Measurements from ENCODE around the gene PLCB3.

PLCB3 gene

DNA sequence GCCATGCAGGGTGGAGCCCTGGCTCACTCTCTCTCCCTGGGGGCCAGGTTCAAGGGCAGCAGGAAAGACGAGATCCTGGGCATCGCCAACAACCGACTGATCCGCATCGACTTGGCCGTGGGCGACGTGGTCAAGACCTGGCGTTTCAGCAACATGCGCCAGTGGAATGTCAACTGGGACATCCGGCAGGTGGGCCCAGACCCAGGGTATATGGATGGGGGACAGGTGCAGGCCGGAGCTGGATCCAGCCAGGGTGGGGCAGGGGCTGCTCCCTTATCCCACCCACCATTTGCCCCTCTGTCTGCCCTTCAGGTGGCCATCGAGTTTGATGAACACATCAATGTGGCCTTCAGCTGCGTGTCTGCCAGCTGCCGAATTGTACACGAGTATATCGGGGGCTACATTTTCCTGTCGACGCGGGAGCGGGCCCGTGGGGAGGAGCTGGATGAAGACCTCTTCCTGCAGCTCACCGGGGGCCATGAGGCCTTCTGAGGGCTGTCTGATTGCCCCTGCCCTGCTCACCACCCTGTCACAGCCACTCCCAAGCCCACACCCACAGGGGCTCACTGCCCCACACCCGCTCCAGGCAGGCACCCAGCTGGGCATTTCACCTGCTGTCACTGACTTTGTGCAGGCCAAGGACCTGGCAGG, 28.2 kb upstream of the PLCB3 start:
- no peak for DNase-seq

DNA sequence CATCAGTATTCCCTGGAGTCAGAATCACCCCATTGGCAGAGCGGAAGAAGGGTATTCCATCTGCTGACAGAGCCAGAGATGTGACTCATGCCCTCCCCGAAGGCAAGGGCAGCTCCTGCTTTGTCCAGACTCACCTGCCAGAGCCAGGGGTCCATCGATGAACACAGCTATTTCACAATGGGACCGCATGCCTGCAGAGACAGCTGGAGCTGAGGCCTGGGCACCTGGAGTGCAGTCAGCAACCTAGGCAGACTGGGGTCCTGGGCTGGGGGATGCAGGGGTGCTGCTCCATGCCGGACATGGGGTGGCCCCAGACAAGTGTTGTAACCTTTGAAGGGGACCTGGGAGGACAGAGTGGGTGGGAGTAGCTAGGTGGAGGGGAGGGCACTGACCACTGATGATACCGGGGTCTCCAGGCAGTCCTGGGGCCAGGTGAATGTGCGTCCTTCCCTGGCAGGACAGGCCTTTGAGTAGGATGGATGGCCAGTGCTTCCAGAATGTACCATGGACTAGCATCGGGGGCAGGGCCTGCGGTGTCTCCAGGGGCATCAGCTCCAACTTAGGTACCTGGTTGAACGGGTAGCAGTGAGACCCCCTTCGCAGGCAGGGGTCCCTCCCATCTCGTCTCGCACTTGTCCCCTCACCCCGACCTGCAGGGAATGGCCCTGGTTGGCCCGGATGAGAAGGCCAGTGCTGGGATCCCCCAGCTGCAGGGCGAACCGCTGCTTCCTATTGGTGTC, 27.0 kb upstream of the PLCB3 start:
- DNase-seq = no peak

DNA sequence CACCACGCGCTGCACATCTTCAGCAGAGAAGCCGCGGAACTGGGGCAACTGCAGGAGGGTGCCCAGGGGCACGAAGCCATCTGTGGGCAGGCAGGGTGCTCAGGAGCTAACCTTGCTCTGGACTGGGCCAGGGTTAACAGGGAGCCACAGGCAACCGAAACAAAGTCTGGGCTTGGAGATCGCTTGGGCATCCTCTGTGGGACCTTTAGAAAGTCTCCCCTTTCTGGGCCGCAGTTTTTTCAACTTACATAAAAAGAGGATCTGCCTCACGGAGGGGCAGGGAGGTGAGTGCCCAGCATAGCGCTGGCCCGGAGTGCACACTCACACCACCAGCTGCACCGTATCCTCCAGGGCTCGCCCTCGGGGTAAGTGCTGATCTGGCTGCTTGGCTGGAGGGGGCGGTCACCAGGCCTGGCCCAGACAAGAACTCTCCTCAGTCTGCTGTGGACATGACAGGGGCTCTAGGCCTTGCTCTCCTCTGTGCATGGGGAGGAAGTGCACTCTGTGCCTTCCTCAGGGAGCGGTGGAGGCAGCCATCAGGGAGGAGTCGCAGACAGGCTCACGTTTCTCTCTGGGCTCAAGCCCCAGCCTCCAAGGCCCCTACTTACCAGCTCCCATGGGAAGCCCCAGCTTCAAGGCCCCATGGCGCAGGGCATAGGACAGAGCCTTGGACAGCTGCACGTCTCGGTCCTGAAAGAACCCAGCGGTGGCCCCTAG, 26.3 kb upstream of the PLCB3 start:
- no peak for DNase-seq

DNA sequence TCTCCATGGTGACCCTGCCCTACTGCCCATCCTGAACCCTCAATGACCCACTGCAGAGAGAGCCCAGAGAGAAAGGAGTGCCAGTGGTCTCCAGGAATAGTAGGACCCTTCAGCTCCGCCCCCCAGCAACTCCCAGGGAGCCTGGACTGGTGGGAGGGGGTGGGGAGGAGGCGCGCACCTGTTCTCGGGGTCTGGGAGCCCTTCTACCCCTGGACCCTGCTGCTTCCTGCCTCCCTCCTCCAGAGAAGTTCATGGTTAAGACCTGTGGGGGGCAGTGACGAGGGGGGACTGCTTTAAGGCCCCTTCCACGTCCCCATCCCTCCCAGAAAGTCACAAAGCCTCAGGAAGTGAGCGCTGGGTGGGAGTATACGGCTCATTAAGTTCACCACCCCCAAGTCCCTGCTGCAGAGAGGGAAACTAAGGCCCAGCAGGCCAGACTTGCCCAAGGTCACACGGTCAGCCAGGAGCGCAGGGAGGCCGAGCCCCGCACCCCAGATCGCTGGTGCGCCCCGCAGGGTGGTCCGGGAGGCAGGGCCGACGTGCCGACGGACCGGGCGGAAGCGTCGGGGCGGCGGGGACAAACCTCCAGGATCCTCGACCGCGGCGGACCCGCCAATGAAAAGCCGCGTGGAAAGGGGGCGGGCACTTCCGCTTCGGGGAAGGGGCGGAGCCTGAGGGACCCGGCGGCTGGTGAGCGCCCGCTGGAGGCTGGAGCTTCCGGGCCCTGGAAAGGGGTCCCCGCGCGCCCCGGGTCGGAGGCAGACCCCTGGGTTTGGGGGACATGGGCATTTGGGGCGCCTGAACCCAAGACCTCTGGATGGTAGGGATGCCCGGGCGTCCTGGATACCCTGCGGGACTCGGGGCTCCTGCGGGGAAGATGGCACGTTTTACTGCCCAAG, 25.5 kb upstream of the PLCB3 start, which contains the start of the genes NUDT22 and TRPT1:
TSS of gene NUDT22 (plus strand) at position 667 of the 899 bp plus-strand sequence. CDS start 379 bp downstream, outside the sequence.
TSS of gene TRPT1 (minus strand) at position 579 of the 899 bp plus-strand sequence. CDS start at position 253, 326 bp downstream.
- DNase-seq = peak; percentile 92

DNA sequence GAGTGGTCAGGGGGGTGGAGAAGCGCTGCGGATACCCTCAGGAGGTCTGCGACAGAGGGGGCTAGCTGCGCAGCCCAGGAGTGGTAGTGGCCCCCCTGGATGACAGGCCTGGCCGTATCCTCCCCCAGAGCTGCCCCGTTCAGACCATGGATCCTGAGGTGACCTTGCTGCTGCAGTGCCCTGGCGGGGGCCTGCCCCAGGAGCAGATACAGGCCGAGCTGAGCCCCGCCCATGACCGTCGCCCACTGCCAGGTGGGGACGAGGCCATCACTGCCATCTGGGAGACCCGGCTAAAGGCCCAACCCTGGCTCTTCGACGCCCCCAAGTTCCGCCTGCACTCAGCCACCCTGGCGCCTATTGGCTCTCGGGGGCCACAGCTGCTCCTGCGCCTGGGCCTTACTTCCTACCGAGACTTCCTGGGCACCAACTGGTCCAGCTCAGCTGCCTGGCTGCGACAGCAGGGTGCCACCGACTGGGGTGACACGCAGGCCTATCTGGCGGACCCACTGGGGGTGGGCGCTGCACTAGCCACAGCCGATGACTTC, 24.8 kb upstream of the PLCB3 start:
- DNase-seq = no peak

DNA sequence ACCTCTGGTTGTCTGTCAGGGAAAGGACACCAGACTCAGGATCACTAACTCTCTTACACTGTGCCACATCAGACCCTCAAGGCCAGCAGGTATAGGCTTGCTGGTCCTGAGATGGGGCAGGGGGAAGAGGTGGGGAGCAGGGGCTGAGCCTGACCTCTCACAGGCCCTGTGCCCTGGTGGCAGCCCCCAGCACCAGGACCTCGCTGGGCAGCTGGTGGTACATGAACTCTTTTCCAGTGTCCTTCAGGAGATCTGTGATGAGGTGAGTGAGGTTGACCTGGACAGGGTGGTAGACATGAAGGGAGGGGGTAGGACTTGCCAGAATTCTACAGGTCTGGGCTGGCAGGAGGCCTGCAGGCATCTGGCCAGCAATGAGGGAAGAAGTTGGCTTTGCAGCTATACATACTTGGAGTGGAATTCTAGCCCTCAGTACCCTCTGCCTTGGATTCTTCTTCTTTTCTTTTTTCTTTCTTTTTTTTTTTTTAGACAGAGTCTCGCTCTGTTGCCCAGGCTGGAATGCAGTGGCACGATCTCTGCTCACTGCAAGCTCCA, 23.8 kb upstream of the PLCB3 start:
- no peak for DNase-seq

DNA sequence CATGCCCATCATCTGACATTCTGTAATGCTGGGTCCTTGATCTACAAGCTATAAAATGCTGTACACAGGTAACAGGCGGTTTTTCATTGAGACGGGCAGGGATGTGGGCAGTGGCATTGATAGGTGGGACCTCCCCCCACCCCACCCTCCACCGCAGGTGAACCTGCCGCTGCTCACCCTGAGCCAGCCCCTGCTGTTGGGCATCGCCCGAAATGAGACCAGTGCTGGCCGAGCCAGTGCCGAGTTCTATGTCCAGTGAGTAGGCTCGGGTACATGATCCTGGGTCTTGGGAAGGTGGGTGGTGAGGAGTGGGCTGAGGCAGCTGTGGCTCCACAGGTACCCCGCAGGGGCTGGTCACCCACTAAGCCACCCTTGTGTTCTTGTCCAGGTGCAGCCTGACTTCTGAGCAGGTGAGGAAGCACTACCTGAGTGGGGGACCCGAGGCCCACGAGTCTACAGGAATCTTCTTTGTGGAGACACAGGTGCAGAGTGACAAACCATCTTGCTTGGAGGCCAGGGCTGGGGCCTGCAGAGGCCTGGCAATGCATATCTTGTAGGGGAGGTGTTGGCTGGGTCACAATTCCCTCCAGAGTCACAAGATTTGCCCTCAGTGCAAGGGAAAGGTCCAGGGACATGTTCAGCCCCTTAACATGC, 22.1 kb upstream of the PLCB3 start:
- no peak for DNase-seq

DNA sequence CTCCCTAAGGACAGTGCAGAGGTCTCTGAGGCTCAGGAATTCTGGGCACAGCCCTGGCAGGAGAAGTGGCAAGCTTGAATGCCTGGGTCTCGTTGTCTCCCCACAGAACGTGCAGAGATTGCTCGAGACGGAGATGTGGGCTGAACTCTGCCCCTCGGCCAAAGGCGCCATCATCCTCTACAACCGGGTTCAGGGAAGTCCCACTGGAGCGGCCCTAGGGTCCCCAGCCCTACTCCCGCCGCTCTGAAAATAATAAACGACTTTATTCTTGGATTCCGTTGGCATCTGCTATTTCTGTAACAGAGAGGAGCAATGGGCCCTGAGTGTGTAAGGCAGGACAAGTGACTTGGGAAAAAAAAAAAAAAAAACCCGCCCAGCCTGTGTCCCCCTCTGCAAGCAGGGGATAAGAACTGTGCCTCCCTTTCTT, 21.6 kb upstream of the PLCB3 start:
- DNase-seq = no peak

DNA sequence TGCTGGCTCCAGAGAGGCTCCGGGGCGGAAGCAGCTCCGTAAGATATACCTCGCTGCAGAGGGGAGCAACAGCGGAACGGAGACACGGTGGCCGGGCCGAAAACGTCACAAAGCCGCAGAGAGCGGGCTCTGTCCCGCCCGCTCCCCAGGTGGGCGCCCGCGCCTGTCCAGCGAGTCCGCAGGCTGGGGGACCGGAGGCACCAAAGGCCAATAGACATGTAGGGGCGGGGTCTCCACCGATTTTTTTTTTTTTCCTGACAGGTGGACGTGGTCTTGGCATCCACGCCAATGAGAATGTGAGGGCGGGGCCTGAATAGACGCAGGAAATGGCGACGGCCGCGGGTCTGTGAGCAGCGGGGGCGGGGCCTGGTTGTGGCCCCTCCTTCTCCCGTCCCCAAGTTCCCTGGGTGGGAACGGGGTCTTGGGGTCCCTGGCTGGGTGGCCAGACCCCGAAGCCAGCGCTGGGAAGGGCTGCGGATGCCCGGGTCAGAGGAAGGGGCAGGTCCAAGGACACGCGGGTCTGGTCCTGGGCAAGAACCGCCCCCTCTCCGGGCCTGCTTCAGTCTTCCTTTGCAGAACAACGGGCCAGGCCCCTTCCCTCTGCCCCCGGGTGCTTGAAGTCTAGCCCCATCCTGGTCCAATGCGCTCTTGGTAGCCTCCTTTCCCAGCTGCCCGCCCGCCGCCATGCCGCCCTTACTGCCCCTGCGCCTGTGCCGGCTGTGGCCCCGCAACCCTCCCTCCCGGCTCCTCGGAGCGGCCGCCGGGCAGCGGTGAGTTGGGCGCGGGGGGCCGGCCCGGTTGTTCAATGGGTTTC, 21.0 kb upstream of the PLCB3 start, which contains the start of gene DNAJC4:
TSS of gene DNAJC4 (plus strand) at position 378 of the 814 bp plus-strand sequence. CDS start at position 685, 307 bp downstream.
- DNase-seq = peak; percentile 75

DNA sequence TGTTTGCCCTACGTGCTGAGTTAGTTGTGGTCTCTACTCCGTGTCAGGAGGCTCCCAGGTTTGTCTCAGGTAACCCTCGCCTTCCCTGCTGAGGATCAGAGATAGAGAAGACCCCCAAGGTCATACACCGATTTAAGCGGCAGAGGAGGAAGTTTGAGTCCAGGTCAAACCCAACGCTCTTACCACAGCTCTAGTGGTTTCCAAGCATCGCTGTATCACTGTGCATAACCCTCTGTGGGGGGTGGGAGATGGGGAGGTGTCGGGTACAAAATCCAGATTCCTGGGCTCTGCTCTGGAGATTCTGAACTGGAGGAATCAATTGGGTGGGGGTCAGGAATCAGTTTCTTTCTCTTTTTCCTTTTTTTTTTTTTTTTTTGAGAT, 20.4 kb upstream of the PLCB3 start:
- DNase-seq = no peak

DNA sequence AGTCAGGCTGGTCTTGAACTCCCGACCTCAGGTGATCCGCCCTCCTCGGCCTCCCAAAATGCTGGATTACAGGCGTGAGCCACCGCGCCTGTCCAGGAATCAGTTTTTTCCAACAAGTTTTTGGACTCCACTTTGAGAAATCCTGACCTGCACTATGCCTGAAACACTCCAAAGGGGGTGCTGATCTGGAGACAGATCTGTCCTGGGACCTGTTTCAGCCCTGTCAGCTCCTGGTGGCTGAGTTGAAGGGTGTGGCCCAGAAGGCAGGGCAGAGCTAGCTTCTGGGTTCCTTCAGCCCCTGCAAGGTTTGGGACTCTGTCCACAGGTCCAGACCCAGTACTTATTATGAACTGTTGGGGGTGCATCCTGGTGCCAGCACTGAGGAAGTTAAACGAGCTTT, 19.8 kb upstream of the PLCB3 start:
- no peak for DNase-seq

DNA sequence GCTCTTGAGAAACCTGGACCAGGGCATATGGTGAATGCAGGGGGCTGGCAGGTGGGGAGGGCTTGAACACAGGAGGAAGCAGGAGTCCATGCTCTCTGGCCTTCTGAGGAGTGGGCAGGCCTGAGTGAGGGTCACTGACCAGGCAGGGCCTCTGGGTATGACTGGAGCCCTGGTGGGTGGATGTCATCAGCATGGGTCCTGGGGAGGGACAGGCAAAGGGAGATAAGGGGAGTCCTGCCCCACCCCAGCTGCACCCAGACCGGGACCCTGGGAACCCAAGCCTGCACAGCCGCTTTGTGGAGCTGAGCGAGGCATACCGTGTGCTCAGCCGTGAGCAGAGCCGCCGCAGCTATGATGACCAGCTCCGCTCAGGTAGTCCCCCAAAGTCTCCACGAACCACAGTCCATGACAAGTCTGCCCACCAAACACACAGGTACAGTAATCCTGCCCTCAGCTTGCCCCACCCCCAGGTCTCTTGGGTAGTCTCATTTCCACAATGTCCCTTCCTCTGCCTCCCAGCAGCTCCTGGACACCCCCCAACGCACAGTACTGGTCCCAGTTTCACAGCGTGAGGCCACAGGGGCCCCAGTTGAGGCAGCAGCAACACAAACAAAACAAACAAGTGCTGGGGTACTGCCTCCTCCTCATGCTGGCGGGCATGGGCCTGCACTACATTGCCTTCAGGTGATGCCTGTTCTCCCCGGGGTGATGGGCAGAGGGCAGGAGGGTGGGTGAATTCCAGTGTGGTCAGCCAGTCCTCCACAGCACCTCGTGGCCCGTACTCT, 19.0 kb upstream of the PLCB3 start:
- DNase-seq = no peak

DNA sequence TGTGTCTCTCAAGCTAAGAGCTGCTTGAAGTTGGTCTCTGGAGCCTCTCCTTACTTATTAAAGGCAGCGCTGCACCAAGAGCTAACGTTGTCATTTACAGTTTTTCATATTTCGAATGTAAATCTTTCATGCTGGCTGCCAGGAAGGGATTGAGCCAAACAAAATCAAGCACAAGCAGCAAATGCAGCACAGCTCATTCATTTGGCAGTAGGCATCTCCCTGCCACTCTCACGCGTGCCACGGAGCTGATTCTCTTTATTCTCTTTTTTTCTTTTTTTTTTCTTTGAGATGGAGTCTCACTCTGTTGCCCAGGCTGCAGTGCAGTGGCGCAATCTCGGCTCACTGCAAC, 18.4 kb upstream of the PLCB3 start:
- DNase-seq = no peak

DNA sequence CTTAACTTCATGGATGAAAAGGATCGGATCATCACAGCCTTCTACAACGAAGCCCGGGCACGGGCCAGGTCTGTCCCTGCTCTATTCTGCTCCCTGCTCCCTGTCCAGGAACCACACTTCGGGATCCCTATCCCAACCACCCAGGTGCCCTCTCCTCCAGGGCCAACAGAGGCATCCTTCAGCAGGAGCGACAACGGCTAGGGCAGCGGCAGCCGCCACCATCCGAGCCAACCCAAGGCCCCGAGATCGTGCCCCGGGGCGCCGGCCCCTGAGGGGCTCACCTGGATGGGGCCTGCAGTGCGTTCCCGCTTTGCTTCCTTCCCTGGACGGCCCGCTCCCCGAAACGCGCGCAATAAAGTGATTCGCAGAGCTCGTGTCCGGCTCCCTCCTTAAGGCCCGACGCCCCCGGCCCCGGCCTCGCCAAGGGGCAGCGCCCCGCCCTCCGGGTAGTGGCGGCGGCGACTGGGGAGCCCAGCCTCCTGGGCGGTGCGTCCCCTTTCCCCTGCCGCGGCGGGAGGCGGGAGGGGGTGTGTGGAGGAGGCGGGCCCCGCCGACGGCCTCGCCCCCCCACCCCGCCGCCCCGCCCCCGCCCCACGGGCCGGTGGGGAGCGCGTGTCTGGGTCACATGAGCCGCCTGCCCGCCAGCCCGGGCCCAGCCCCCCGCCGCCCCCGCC, 17.3 kb upstream of the PLCB3 start, which contains the start of gene VEGFB:
TSS of gene VEGFB (plus strand) at position 672 of the 674 bp plus-strand sequence. CDS start 250 bp downstream, outside the sequence.
- peak; percentile 69 for DNase-seq

DNA sequence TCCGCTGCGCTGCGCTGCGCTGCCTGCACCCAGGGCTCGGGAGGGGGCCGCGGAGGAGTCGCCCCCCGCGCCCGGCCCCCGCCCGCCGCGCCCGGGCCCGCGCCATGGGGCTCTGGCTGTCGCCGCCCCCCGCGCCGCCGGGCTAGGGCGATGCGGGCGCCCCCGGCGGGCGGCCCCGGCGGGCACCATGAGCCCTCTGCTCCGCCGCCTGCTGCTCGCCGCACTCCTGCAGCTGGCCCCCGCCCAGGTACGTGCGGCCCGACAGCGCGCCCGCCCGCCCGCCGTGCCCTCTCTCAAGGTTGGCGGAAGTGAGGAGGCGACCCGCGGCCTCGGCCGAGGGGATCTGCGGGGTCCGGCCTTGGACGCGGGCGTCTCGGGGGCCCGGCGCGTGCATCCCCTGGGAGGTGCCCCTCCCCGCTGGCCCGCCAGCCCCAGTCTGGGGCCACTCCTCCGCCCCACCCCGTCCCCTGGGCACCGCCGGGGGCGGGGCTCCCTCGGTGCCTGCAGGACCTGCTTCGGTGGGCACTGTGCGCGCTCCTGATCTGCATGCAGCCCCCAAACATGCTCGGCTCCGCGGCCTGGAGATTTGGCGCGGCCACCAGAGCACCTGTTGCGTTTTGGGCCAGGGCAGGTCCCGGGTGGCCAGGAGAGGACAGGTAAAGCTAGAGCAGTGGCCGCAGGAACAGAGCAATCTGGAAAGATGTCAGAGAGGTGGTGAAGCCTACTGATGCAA, 16.5 kb upstream of the PLCB3 start:
- no peak for DNase-seq

DNA sequence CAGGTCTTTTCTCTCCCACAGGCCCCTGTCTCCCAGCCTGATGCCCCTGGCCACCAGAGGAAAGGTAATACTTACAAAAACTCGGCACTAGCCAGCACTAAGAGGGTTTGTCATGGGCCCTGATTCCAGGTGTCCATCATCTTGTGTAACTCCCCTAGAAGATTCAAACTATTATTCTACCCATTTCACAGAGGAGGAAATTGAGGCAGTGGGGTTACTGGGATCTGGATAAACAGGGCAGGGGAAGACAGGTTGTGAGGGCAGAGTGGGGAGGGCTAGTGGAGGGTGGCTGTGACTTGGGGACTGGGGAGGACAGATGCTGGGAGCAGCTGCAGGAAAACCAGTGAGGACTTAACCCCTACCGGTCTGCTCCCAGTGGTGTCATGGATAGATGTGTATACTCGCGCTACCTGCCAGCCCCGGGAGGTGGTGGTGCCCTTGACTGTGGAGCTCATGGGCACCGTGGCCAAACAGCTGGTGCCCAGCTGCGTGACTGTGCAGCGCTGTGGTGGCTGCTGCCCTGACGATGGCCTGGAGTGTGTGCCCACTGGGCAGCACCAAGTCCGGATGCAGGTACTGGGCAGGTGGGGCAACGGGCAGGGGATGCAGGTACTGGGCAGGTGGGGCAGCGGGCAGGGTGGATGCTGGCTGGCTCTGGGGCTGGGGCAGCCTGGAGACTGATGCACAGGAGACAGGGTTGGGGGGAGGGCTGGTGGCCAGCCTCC, 15.7 kb upstream of the PLCB3 start:
- DNase-seq = no peak

DNA sequence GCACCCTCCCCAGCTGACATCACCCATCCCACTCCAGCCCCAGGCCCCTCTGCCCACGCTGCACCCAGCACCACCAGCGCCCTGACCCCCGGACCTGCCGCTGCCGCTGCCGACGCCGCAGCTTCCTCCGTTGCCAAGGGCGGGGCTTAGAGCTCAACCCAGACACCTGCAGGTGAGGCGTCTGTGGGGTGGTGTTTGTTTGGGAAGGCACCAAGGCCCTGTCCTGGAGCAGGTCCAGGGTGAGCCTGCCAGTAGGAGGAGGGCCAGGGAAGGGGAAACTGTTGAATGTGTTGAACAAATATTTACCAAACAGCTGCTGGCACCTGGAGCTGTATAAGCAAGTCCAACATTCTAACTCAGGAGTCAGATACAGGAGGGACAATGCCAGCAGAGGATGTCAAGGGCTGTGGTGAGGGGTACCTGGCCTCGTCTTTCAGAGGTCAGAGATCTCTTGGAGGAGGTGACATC, 13.8 kb upstream of the PLCB3 start:
- no peak for DNase-seq

Measured in activated T-cell treated with anti-CD3 and anti-CD28 coated beads for 4 hours (primary cell).